ENCODE measurements around the gene KRTAP16-1. TPM values are rescaled to one million over a fixed set of nuclear protein-coding genes. Genes with fewer than 3 reads are reported as not detected.

Gene KRTAP16-1
- not detected in 2 replicates for total RNA-seq (2013; cell fraction: nucleolus; rRNA removed)
- total RNA-seq (2014; rRNA removed): not detected in 2 replicates
- not detected in 2 replicates for total RNA-seq (2014; rRNA removed; fragmentation: Illumina TruSeq; extraction: Trizol)
- not detected in 2 replicates for total RNA-seq (2021)
- not detected for polyA plus RNA-seq (2011; ENCODE audit: low read depth)
- polyA plus RNA-seq (2011; rRNA removed): 0.16 and 0.23 TPM in 2 replicates
- 0.17 and 0.25 TPM in 2 replicates for polyA plus RNA-seq (2011; cell fraction: cytosol; rRNA removed)
- 5.1 and 6.0 TPM in 2 replicates for polyA plus RNA-seq (2011; cell fraction: nucleus; rRNA removed)
- not detected in 2 replicates for polyA plus RNA-seq (2012)
- polyA plus RNA-seq (2014; fragmentation: Illumina TruSeq; extraction: Trizol): not detected in 2 replicates
- polyA plus RNA-seq (2014; fragmentation: Nextera tagmentation; extraction: Ambion mirVana): not detected
- polyA plus RNA-seq (2014; rRNA removed): not detected in 2 replicates
- polyA plus RNA-seq (2016; fragmentation: Nextera tagmentation; extraction: Ambion mirVana): not detected
- polyA minus RNA-seq (2011; rRNA and poly(A)+ RNA removed): 1.6 and 1.7 TPM in 2 replicates
- polyA minus RNA-seq (2011; cell fraction: cytosol; rRNA and poly(A)+ RNA removed): not detected in 2 replicates
- 0.97 and 2.2 TPM in 2 replicates for polyA minus RNA-seq (2011; cell fraction: nucleus; rRNA and poly(A)+ RNA removed)
- Bru-seq, nascent RNA: not detected
- percentile 7 among the genes with signal in this experiment for BruChase-seq, experiment 1, labeled RNA remaining after a 6-hour chase
- percentile 21 among the genes with signal in this experiment for BruChase-seq, experiment 2, labeled RNA remaining after a 2-hour chase
- long read RNA-seq, experiment 1: 0 reads
- long read RNA-seq, experiment 2: 0 reads

GRCh38 chr17:41308918-41309359, at the start of gene KRTAP16-1:
Gene KRTAP16-1, minus strand, starts transcription at chr17:41309309. Its CDS starts 56 bp downstream, at chr17:41309253.
- FAIRE-seq: no peak
- Histone ChIP-seq H3K9ac (ENCODE audit: control insufficient read depth, insufficient read depth, low read length) (no peak within 1 kb of the TSS), H3K79me2 (ENCODE audit: control insufficient read depth, insufficient read depth, low read length) (no peaks in the 10 kb centered on the region), H3K27ac (ENCODE audit: control insufficient read depth, insufficient read depth) (no peak within 1 kb of the TSS), H3K36me3 (ENCODE audit: control insufficient read depth in 2 of 2, insufficient read depth in 2 of 2, low read length in 1 of 2) (no peaks in the 10 kb centered on the region), H4K20me1 (ENCODE audit: control insufficient read depth, insufficient read depth) (no peaks in the 10 kb centered on the region), H2AFZ (ENCODE audit: control insufficient read depth, low read depth, low read length) (peak within 1 kb of the TSS; percentile 24; the same call in 1 of the 2 replicates), H3K4me2 (ENCODE audit: control insufficient read depth, insufficient read depth) (no peak within 1 kb of the TSS), H3K27me3 (replicated peaks in 1 of 2; ENCODE audit: control insufficient read depth in 2 of 2, insufficient read depth in 2 of 2, low read length in 1 of 2) (peaks cover 3 to 4% of the 10 kb centered on the region in 2 experiments; a peak in 2 of 4 replicates), H3K4me1 (ENCODE audit: control insufficient read depth, insufficient read depth, low read length) (no peaks in the 10 kb centered on the region; the same call in 1 of the 2 replicates), H3K4me3 (no peak within 1 kb of the TSS), H3K9me3 (replicated peaks; ENCODE audit: control insufficient read depth, insufficient read depth, low read length) (no peaks in the 10 kb centered on the region; the same call in 2 of the 3 replicates)
- no peak for DNase-seq (ENCODE audit: low read depth, low spot score)
- ChIA-PET RAD21 (ENCODE audit: unreplicated experiment) (no interaction called here), POLR2A (no interaction called here), CTCF (interaction anchor here (0.9 to 1.0 kb wide), 2 partner anchors 21 to 181 kb away, joined by 3 read pairs; partner anchors contain the start of gene KRT36), SMC1A (ENCODE audit: uncharacterized antibody, unreplicated experiment) (interaction anchor here (2.3 kb wide), 1 partner anchor 13 kb away, joined by 6 read pairs; no protein-coding TSS in a partner anchor)
- in situ Hi-C loops (cut with MboI): no loop called here
- WGBS (ENCODE audit: insufficient coverage, insufficient replicate concordance, low lambda C conversion rate, missing lambda C conversion rate): 27% methylated on average over 7 of the region's 7 CpGs
- intact Hi-C loops (cut with micrococcal nuclease; ENCODE audit: unreplicated experiment): no loop called here
- peak; percentile 61 for ATAC-seq
- BruUV-seq (replicated peaks): no TSS peak
- TF ChIP-seq SREBF1 (IDR thresholded peaks at IDR 0.05; ENCODE audit: low read length) (no peak), SUPT20H (IDR thresholded peaks at IDR 0.05; ENCODE audit: borderline replicate concordance, control insufficient read depth, low read depth, low read length) (no peak), HDGF (IDR thresholded peaks at IDR 0.05) (no peak), STAT3 (IDR thresholded peaks at IDR 0.05; ENCODE audit: low read depth, low read length) (no peak), PAX8 (IDR thresholded peaks at IDR 0.05) (no peak), MYC (IDR thresholded peaks at IDR 0.05; ENCODE audit: insufficient read depth, insufficient read length, insufficient replicate concordance, low read length, severe bottlenecking) (no peak), EP300 (IDR thresholded peaks at IDR 0.05; ENCODE audit: borderline replicate concordance in 1 of 2, control insufficient read depth in 1 of 2, low read depth in 2 of 2, low read length in 2 of 2) (no peak), JUNB (IDR thresholded peaks at IDR 0.05) (no peak), TARDBP (IDR thresholded peaks at IDR 0.05; ENCODE audit: borderline replicate concordance) (no peak), PKNOX1 (IDR thresholded peaks at IDR 0.05) (no peak), ZBTB11 (CRISPR knock-in tag; IDR thresholded peaks at IDR 0.05) (no peak), SKIL (IDR thresholded peaks at IDR 0.05; ENCODE audit: low read depth, poor library complexity, severe bottlenecking) (no peak)
